ENCODE results near the gene GJE1. TPM values are rescaled to one million over a fixed set of nuclear protein-coding genes. Genes with fewer than 3 reads are reported as not detected.
"Not testable (repeated sequence)": the region's sequence is repeated elsewhere in the genome, so short reads cannot be mapped to it uniquely, and the experiment has no call there.

Gene GJE1
- total RNA-seq, 4 donors from 2014 or later: not detected

GRCh38 chr6:142138876-142139275, 6.2 kb downstream of the GJE1 start:
- intact Hi-C loops (cut with DNase I): no loop called here
- H3K36me3 ChIP-seq: no peaks in the 10 kb centered on the region
- no peaks in the 10 kb centered on the region for H3K27me3 ChIP-seq
- no peak overlapping the region for H3K4me3 ChIP-seq (replicated peaks in 1 of 3)
- no peak overlapping the region for H3K27ac ChIP-seq
- no peaks in the 10 kb centered on the region for H3K9me3 ChIP-seq
- WGBS, 2 donors: 51 to 65% methylated on average over 2 of the region's 2 CpGs
- H3K4me1 ChIP-seq: no peaks in the 10 kb centered on the region
- TF ChIP-seq CTCF (IDR thresholded peaks at IDR 0.05) (no peak), POLR2A (IDR thresholded peaks at IDR 0.05) (no peak)
- DNase-seq: no peak

GRCh38 chr6:142141531-142141930, 8.8 kb downstream of the GJE1 start:
- H3K9me3 ChIP-seq; H3K27me3 ChIP-seq; H3K4me3 ChIP-seq (replicated peaks in 1 of 3); H3K4me1 ChIP-seq; DNase-seq; intact Hi-C loops (cut with DNase I); H3K27ac ChIP-seq; H3K36me3 ChIP-seq: not testable (repeated sequence)
- 94 to 95% methylated on average over 13 of the region's 13 CpGs for WGBS, 2 donors

GRCh38 chr6:142146828-142147662, 14.3 kb downstream of the GJE1 start, which contains the start of the genes NMBR and VTA1:
TSS of gene NMBR (minus strand) at chr6:142147122. CDS start at chr6:142088658, 58,464 bp downstream.
TSS of gene VTA1 (plus strand) at chr6:142147263. CDS start at chr6:142147288, 25 bp downstream.
- Histone ChIP-seq H3K27me3 (no peaks in the 10 kb centered on the region), H3K27ac (peak within 1 kb of the TSS; percentile 26 to 64 (median 53)), H3K36me3 (no peaks in the 10 kb centered on the region), H3K9me3 (no peaks in the 10 kb centered on the region), H3K4me1 (peaks cover 10 to 12% of the 10 kb centered on the region in 2 donors), H3K4me3 (replicated peaks in 1 of 3) (peak within 1 kb of the TSS; percentile 57 to 82 (median 79))
- 0 to 1% methylated on average over 31 to 38 of the region's 38 CpGs for WGBS, 2 donors
- intact Hi-C loops (cut with DNase I): no loop called here
- TF ChIP-seq CTCF (IDR thresholded peaks at IDR 0.05): peak; percentile 49 to 97 (median 87)
- peak in 1 of 2 donors; percentile 65 for TF ChIP-seq POLR2A (IDR thresholded peaks at IDR 0.05)
- DNase-seq: peak; percentile 97 to 98

GRCh38 chr6:142152746-142153145, 20.0 kb downstream of the GJE1 start:
- peaks cover 7 to 10% of the 10 kb centered on the region in 2 donors for H3K4me1 ChIP-seq
- no peaks in the 10 kb centered on the region for H3K9me3 ChIP-seq
- H3K36me3 ChIP-seq: no peaks in the 10 kb centered on the region
- no peak for DNase-seq
- H3K27ac ChIP-seq: no peak overlapping the region
- TF ChIP-seq CTCF (IDR thresholded peaks at IDR 0.05): no peak
- intact Hi-C loops (cut with DNase I): no loop called here
- no peak overlapping the region for H3K4me3 ChIP-seq (replicated peaks in 1 of 3)
- no peaks in the 10 kb centered on the region for H3K27me3 ChIP-seq

GRCh38 chr6:142153196-142153595, 20.5 kb downstream of the GJE1 start:
- no peaks in the 10 kb centered on the region for H3K27me3 ChIP-seq
- intact Hi-C loops (cut with DNase I): no loop called here
- no peak for TF ChIP-seq CTCF (IDR thresholded peaks at IDR 0.05)
- no peak for TF ChIP-seq POLR2A (IDR thresholded peaks at IDR 0.05)
- peaks cover 2 to 6% of the 10 kb centered on the region in 2 donors for H3K4me1 ChIP-seq
- H3K4me3 ChIP-seq (replicated peaks in 1 of 3): no peak overlapping the region
- 47 to 85% methylated on average over 2 of the region's 2 CpGs for WGBS, 2 donors
- no peaks in the 10 kb centered on the region for H3K36me3 ChIP-seq
- H3K9me3 ChIP-seq: no peaks in the 10 kb centered on the region
- no peak for DNase-seq
- no peak overlapping the region for H3K27ac ChIP-seq
